Measurements from ENCODE around the gene PMS1.
"Not testable (repeated sequence)": the region's sequence is repeated elsewhere in the genome, so short reads cannot be mapped to it uniquely, and the experiment has no call there.

PMS1 gene

GRCh38 chr2:189803431-189803830, 19.2 kb downstream of the PMS1 start:
- no peak for DNase-seq

GRCh38 chr2:189818249-189819038, 34.2 kb downstream of the PMS1 start:
- DNase-seq, result no peak

DNA sequence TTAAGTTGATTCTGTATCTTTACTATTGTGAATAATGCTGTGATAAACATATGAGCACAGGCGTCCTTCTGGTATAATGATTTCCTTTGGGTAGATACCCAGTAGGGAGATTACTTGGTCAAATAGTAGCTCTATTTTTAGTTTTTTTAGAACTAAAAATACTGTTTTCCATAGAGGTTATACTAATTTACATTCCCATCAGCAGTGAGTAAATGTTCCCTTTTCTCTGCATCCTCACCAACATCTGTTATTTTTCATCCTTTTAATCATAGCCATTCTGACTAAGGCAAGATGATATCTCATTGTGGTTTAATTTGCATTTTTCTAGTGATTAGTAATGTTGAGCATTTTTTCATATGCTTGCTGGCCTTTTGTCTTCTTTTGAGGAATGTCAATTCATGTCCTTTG, 35.1 kb downstream of the PMS1 start:
- no peak for DNase-seq

DNA sequence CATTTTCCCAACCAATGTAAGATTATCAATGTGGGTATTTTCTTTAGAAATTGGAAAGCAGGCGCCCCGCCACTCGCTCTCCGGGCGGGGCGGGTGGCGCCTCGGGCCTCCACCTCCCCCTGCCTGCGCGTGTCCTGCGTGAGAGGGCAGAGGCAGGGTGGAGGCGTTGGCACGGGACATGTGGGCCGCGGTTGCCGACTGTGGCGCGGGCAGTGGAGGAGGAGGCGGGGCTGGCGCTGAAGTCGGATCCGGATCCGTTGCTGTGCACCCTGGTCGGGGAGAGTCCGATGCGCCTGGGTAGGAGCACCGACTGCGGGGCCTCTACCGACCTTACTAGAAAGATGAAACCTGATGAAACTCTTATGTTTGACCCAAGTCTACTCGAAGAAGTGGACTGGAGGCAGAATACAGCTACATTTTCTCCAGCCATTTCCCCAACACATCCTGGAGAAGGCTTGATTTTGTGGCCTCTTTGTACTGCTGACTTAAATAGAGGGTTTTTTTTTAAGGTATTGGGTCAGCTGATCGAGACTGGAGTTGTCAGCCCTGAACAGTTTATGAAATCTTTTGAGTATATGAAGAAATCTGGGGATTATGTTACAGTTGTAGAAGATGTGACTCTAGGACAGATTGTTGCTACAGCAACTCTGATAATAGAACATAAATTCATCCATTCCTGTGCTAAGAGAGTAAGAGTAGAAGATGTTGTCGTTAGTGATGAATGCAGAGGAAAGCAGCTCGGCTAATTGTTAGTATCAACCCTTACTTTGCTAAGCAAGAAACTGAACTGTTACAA, 37.9 kb downstream of the PMS1 start:
- DNase-seq, result no peak

- no peak for DNase-seq
Observed at GRCh38 chr2:189824694-189825396, 40.6 kb downstream of the PMS1 start.

DNA sequence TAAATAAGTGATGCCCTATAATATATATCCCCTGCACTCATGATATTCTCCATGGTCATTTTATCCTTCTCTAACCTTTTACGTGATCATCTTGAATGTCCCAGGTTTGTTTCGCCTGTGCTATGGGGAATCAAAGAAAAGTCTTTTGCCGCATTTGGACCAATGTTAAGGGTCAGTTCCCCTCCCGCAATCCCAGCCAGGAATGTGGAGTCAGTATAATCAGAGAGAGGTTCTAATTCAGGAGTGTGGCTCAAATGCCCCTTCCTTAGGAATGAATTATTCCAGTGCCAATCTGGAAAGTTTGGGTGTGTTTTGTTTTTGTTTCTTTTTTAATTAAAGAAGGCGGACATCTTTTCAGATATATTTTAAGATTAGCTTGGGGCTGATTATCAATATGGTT, 41.8 kb downstream of the PMS1 start:
- DNase-seq, result no peak

DNA sequence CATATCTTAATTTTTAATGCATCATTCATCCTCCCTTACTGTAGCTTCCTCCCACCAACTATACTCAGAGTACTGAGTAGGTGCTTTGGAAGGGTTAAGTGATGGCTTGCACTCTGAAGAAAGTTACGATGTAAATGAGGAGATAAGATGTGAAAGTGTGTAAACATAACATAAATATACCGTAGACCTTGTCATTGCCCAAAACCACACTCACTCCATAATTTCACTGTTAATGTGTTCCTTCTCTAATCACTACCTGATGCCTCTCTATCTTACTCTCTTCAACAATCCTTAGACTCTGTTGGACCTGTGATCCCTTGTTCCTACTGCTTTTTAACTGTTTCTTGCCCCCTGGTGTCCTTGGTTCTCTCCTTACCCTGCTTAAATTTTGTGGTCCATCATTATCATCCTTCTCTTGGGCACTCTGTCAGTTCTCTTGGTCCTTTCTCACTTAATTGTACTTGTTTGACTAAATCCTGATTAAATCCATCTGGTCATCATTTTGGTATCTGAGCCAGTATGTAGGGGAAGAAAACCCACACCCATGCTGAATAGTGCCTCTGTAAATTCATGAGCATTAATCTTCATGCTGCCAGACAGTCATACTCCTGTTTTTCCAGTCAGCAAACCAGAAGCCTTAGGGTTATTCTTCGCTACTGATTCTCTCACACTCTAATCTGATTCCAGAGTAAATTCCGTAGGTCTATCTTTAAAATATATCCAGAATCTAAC, 45.0 kb downstream of the PMS1 start:
- no peak for DNase-seq

- DNase-seq, result no peak
Observed at GRCh38 chr2:189830510-189830909, 46.3 kb downstream of the PMS1 start.

- DNase-seq, result no peak
Observed at GRCh38 chr2:189834059-189834458, 49.8 kb downstream of the PMS1 start.

DNA sequence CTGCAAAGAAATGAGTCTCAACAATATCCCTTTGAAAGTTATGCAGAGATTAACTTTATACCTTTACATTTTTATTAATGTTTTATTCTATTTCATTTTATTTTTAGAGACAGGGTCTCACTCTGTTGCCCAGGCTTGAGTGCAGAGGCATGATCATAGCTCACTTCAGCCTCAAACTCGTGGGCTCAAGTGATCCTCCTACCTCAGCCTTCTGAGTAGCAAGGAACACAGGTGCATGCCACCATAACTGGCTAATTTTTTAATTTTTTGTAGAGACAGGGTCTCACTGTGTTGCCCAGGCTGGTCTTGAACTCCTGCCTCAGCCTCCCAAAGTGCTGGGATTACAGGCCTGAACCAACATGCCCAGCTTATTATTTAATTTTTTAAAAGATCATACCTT, 50.4 kb downstream of the PMS1 start:
- not testable (repeated sequence) for DNase-seq

GRCh38 chr2:189835855-189836558, 51.8 kb downstream of the PMS1 start:
- no peak for DNase-seq

- DNase-seq, result no peak
Observed at GRCh38 chr2:189836644-189837043, 52.4 kb downstream of the PMS1 start.

DNA sequence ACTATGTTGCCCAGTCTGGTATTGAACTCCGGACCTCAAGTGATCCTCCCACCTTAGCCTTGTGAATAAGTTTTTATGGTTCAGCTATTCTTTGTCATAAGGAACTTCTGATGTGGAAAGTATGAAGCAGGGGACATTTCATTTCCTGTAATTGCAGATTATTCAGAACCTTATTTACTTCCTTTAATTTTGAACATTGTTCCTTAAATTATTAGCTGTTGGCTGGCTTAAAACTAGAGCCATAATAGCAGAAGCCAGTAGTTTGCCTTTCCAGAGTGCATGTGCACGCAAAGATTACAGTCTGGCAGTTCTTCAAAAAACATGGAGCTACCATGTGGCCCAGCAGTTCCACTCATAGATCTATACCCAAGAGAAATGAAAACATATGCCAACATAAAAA, 53.1 kb downstream of the PMS1 start:
- no peak for DNase-seq

GRCh38 chr2:189841019-189841418, 56.8 kb downstream of the PMS1 start:
- DNase-seq, result no peak

GRCh38 chr2:189848276-189848675, 64.0 kb downstream of the PMS1 start:
- DNase-seq, result no peak

GRCh38 chr2:189849550-189849949, 65.3 kb downstream of the PMS1 start:
- DNase-seq, result peak in 1 of 58 donors; percentile 2

GRCh38 chr2:189851174-189851826, 67.0 kb downstream of the PMS1 start:
- DNase-seq, result no peak

GRCh38 chr2:189854187-189854586, 69.9 kb downstream of the PMS1 start:
- no peak for DNase-seq

DNA sequence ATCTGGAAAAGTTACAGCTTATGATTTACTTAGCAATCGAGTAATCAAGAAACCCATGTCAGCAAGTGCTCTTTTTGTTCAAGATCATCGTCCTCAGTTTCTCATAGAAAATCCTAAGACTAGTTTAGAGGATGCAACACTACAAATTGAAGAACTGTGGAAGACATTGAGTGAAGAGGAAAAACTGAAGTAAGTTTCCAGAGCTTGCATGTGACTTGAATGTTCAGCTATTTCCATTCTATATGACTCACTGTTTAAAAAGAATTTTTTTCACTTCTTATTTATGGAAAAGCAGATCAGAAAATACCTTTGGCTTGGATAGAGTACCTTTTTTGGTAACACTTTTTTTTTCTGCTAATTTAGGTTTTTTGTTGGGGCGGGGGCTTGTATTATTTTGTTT, 70.7 kb downstream of the PMS1 start:
- DNase-seq, result no peak

DNA sequence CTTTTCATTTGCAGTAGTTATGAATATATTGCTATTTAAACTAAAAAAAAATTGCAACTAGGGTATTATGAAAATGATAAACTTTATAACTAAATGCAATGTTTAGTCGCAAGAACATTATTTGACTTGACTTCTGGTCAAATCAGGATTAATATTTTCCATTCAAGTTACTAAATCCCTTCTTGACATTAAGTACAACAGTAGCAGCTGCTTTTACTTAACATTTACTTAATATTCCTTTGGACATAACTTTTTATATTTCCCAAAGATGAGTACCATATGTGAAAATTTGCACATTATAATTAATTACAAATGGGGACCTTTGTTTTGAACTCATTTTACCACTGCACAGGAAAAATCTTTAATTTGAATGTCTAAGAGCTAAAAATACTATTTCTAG, 74.0 kb downstream of the PMS1 start:
- DNase-seq, result no peak

Measured in anterior cingulate cortex (tissue), 58 donors.